NCI-H128 (cell line): ENCODE data around the gene MLX.

ENCODE experiments used
- DNase-seq: peaks from one replicate; lab custom pipeline; 2025; ENCODE audit not compliant: unreplicated experiment; lab: John Stamatoyannopoulos, UW

MLX gene, protein sequence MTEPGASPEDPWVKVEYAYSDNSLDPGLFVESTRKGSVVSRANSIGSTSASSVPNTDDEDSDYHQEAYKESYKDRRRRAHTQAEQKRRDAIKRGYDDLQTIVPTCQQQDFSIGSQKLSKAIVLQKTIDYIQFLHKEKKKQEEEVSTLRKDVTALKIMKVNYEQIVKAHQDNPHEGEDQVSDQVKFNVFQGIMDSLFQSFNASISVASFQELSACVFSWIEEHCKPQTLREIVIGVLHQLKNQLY

DNA sequence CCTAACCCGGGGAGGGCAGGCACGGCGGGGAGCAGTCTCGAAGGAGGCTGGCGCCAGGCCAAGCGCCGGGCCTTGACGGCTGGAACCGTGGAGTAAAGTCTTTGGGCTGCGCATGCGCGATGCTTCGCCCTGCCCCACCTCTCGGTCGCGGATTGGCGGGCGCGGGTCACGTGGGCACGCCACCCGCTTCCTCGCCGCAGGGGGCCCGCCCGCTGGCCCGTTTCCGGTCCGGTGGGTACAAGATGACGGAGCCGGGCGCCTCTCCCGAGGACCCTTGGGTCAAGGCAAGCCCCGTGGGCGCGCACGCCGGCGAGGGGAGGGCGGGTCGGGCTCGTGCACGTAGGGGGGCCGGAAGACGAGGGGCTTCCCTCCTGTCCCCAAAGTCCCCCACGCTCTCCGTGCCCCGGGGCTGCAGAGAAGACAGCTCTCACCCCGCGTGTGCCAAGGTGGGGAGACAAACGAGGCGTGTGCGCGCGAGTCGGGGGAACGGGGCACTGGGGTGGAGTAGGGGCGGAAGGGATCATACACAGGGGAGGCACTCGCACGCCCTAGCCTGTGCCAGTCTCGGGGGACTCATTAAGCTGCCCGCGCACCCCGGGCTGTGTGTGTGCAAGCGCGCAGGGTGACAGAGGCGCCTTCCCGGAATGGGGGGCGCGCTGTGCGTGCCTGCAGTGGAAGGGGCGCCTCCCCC lies at the start of gene MLX:
Gene MLX (plus strand): TSS at position 218 of the 691 bp plus-strand sequence. CDS start 25 bp downstream, at position 243.
- DNase-seq = peak; percentile 74

DNA sequence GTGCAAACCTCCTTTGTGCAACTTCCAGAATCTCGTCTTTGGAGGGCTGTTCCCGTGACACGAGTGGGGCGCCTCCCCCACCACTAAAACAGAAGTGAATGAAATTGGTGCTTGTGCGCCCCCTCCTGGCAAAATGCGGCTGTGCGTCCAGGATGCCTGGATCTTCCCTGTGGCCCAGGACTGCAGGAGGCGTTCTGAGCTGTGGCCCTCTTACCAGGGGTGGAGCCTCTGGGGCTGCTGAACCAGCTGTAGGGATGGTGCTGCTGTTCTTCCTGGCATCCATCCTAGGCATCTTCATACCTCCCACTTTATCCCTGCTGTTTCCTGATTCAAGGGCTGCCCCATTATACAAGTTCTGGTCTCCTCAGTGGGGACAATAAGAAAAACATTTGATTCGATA lies 49.4 kb upstream of the MLX start:
- DNase-seq = peak; percentile 1

DNA sequence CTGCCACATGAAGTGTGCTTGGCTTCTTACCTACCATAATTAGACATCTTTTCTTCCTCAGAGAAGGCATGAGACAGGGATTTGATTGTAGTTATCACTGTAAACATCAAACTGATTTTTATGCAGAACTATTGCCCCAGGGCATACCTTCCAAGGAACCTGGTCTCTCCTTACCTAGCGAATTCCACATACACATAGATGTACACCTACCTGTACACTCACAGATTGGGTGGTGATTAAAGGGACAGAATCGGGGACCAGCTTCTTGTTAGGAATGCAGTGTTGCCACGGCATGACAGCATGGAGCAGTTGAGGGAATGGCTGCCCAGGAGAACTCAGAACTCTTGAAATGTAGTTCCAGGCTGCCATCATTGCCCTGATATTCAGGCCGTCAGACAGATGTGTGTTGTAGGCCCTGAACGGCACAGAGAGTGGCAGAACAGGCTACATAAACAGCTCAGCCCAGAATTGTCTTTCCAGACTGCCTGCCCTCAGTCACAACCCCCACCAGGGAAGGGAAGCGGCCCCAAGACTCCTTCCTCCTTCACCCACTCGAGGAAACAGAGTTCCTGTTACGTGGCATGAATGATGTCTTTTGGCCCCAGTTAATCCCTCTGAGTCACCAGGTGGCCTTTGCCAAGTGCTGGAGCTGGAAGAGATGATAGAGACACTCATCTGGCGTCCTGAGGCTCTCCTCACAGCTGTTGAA lies 48.7 kb upstream of the MLX start:
- no peak for DNase-seq

DNA sequence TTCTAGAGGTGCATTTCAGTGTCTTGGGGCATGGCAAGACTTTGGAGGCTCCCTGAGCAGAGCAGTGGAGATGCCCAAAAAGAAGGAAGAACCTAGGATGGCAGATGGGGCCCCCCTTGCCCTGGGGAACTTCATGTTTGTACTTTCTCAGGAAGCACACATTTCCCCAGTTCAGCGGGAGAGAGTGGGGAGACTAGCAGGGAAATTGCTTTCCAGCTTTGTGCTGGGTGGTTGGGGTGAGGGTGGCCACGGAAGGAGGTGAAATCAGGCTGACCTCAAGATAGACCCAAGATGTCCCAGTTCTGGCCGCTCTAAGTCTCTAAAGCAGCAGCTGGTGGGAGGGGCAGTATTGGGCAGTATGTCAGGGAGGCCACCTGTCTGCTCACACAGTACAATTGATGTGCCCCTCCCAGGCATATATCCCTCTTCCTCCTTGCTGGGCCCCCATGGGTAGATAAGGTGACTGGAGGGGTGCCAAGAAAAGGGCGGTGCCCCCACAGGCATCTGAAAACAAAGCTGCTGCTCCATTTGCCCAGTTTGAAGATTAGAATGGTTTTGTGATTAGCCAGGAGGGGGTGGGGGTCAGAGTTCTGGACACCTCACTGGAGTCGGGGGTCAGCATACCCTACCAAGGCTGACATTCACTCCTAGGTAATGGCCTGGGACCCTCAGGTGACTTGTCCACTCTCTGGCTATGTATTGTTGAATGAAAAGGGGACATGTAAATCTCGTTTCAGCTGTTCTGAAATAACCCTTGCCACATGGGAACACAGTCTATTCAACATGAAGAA lies 48.0 kb upstream of the MLX start:
- DNase-seq = no peak

DNA sequence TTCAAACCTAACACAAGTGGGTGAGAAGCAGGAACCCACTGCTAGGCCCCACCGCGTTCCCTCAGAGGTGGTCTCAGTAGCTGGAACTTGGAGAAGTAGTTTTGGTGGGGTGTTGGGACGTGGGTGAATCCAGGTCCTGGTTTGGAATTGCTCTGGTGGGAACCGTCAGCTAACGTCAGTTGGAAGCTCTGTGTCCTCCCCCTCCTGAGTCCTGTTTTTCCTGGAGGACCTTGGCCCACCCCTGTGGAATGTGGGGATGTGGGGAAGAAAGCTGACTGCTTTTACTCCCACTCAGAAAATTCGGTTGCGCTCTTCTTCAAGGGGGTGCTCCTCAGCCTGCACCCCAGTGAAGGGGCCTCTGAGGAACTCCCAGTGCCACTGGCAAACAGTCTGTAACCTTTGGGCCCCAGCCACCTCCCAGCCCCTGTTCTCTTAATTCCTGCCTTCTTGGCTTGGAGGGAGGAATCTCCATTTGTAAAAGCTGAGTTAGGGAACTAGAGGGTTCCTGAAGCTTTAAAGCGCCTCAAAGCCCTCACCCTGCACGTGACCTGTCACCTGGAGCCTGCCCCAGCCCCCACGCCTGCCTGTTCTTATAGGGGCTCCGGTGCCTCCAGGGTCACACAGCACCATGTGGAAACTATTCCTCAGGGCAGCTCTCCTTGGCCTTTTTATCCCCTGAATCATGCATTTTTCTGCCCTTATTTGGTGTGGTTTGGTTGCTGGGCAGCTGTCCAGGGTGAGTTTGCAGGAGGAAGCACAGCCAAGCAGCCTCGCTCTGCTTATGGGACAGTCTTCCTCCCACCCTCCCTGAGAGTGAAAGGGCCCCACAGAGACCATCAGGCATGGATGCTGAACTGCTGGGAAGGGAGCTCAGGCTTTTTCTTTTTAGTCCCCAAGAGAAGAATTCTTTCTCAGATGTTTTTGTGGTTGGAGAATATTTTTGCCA lies 47.1 kb upstream of the MLX start:
- DNase-seq = no peak

DNA sequence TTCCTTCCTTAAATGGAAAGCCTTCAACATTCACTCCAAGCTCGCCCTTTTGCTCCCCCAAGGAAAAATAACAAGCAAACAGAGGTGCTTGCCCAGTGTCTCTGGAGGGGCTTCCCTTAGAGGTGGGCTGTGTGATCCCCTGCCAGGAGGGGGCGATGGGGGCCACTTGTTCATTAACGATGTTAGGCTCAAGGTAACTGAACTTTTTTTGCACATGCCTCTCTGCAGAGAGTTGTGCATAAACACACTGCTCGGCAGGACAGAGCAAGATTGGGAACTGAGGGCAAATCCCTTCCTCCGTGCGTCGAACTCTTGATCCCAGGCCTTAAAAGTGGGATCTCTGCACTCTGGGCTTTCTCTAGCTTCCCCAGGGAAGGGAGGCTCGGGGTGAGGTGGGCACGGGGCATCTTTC lies 46.4 kb upstream of the MLX start:
- DNase-seq = no peak

DNA sequence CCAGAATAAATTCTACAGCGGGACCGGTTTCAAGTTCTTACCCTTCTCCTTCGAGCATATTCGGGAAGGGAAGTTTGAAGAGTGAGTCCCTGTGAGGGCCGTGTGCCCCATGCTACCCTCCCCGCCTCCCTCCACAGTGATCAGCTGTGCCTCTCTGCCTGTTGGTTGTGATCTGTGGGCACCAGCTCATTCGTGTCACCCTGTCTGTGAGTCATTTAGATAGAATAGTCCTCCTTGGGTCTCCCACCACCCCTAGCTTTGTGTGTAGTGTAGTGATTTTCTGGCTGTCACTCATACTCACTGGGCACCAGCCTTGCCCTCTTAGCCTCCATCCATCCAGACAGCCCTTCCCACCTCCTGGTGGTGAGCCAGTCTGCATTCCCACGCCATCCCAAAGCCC lies 45.9 kb upstream of the MLX start:
- DNase-seq = no peak

DNA sequence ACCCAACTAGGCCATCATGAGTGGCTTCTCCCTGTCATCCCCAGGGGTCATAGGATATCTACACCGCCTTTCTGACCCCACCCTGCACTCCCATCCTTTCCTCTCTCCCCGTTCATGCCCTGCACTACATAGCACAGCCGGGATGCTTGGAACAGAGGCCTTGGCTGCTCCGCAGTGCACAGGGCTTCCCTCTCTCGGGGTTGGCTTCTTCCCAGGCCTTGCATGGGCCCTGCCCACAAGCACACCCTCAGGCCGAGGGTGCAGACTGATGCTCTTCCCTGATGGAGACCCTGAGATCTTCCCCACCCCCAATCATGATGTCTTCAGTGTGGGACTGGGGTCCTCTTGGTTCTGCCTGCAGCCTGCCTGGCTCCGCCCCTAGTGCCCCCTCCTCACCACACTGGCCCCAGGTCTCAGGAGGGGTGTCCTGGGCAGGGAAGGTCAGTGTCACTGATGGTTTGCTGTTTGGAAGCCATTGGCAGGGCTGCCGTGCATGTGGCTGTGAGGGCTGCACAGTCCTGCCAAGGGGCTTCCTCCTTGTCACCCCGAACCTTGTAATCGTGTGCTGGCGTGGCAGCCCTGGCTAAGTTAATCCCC lies 45.1 kb upstream of the MLX start:
- DNase-seq = no peak

DNA sequence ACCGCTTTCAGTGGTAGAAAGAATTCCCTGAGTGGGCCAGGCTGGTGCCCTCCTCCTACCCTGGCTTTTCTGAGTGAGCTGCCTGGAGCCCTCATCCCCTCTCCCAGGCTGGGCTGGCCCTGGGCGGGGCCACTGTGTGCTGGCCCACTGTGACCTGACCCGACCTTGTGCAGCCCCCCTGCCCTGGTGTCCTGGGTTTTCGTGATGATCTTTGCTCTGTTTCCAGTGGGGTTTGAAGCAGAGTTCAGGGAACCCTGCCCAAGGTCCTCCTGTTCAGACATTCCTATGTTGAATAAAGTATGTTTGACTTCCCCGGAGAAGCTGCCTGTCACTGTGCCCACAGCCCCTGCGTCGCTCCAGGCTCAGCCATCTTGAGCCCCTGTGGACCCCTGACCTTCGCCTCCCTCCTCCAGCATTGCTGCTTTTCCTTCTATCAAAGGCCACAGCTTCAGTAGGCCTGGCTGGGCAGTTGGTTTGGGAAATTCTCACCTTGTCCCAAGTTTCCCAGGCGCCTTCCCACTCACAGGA lies 44.6 kb upstream of the MLX start:
- no peak for DNase-seq

DNA sequence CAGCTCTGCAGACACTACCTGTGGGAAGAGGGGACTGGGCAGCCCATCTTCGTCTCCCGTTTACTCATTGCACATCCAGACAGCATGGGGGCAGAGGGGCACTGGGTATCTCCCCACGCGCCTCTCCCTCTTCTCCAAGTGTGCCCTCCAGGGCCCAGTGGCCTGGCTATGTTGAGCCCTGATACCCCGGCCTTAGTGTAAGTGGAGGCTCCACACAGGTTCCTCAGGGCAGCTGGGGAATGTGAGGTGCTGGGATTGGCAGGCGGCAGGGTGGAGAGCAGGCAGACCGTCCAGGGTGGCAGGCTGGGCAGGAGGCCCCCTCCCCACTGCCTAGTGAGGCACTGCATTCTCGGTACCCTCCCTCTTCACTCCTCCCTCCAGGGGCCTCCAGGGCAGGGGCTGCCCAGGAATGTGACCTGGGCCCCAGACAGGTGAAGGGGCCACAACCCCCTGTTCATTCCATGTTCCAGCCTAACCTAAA lies 44.1 kb upstream of the MLX start:
- no peak for DNase-seq

DNA sequence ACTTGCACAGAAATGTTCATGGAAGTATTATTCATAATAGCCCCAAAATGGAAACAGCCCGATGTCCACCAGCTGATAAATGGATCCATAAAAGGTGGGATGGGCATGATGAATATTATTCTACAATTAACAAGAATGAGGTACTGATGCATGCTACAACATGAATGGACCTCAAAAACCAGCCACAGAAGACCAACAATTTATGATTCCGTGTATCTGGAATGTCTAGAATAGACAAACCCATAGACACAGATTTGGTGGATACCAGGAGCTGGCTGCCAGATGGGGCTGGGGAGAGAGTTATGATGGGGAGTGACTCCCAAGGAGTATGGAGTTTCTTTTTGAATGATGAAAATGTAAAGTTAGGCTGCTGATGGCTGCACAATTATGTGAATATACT lies 41.7 kb upstream of the MLX start:
- no peak for DNase-seq

DNA sequence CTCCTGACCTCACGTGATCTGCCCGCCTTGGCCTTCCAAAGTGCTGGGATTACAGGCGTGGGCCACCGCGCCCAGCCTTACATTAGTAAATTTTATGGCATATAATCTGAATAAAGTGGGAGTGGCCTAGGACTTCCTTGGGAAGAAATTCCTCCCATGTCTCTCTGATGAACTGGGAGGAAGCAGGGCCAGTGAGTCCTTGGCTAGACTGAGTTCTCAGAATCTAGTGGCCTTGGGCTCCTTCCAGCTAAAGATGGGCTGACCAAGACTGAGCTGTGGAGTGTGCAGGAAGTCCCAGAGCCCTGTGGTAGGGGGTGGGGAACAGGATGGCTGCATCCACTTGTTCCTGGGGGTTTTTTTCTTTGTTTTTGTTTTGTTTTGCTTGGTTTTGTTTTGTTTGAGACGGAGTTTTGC lies 40.9 kb upstream of the MLX start:
- no peak for DNase-seq

DNA sequence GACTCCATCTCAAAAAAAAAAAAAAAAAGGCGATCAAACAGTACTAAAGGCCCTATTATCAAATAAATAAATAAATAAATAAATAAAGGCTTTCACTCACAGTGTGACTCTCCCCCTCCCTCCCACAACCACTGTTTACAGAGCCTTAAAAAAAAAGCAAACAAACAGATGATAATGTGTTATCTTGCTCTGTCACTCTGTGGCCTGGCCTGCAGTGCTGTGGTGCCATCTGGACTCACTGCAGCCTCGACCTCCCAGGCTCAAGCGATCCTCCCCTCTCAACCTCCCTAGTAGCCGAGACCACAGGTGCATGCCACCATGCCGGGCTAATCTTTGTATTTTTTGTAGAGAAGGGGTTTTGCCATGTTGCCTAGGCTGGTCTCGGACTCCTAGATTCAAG lies 39.0 kb upstream of the MLX start:
- no peak for DNase-seq

DNA sequence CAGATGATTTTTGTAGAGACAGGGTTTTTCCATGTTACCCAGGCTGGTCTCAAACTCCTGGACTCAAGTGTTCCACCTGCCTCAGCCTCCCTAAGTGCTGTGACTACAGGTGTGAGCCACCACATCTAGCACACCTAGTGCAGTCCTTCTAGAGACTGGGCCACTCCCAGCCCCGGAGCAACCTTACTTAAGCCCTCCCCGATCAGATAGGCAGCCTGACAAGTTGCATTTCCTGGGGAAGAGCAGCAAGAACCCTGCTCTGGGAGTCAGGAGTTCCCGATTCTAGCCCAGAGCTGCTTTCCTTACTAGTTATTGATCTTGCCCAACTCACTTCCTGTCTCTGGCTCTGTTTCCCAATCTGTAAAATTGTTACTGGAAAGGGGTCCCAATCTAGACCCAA lies 37.8 kb upstream of the MLX start:
- no peak for DNase-seq

DNA sequence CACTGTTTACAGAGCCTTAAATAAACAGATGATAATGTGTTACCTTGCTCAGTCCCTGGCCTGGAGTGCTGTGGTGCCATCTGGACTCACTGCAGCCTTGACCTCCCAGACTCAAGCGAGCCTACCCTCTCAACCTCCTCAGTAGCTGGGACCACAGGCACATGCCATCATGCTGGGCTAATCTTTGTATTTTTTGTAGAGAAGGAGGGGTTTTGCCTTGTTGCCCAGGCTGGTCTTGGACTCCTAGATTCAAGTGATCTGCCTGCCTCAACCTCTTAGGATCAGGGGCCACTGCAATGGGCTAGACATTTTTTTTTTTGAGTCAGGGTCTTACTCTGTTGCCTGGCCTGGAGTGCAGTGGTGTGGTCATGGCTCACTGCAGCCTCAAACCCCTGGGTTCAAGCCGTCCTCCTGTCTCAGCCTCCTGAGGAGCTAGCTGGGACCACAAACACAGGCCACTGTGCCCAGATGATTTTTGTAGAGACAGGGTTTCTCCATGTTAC lies 35.9 kb upstream of the MLX start:
- DNase-seq = no peak

DNA sequence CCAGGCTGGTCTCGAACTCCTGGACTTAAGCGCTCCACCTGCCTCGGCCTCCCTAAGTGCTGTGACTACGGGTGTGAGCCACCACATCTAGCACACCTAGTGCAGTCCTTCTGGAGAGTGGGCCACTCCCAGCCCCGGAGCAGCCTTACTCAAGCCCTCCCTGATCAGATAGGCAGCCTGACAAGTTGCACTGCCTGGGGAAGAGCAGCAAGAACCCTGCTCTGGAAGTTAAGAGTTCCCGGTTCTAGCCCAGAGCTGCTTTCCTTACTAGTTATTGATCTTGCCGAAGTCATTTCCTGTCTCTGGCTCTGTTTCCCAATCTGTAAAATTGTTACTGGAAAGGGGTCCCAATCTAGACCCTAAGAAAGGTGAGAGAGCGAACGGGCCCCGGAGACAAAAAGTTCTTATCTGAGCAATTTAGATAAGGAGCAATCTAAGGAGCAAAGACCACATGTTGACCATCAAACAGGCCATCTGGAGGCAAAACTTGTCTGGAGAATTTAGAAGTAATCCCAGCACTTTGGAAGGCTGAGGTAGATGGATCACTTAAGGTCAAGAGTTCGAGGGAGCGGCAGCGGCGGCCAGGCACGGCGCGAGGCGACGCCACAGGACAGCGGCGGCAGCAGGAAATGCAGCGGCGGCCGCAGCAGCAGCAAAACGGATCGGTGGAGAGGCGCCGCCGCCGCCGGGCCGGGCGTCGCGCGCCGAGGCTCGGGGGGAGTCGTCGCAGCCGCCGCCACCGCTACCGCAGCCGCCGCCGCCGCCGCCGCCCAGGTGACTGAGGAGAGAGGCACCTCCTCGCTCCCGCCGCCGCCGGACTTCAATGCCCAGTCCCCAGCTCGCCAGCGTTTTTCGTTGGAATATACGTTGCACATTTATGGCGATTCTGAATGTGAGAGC lies 35.2 kb upstream of the MLX start:
- no peak for DNase-seq

DNA sequence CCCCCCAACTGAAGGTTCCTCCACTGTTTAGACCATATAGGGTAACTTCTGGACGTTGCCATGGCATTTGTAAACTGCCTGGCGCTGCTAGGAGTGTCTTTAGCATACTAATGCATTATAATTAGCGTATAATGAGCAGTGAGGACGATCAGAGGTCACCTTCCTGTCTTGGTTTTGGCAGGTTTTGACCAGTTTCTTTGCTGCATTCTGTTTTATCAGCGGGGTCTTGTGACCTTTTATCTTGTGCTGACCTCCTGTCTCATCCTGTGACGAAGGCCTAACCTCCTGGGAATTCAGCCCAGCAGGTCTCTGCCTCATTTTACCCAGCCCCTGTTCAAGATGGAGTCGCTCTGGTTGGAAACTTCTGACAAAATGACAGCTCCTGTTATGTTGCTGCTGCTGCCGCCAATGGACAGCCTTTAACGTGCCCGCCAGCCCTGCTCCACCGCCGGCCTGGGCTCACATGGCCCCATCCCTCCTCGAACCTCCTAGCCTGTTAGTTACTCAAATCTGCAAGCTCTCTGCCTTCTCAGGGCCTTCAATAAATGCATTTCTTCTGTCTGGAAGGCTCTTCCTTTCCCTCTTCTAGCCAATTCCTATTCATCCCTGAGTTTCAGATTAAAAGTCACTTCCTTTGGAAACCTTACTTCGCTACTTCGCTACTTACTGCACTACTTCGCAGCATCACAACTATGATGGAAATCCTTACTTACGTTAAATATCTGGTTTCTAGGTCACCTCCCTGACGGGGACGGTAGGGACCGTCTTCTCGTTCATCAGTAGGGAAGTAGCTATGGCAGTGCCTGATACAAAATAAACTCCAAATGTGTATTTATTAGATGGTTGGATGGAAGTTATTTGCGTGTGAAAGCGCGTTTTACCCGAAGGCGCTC lies 31.5 kb upstream of the MLX start:
- no peak for DNase-seq

DNA sequence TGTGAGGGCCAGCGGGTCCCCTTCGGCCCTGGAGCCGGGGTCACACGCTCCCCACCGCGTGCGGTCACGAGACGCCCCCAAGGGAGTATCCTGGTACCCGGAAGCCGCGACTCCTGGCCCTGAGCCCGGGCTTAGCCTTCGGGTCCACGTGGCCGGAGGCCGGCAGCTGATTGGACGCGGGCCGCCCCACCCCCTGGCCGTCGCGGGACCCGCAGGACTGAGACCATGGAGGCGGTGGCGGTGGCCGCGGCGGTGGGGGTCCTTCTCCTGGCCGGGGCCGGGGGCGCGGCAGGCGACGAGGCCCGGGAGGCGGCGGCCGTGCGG lies 30.9 kb upstream of the MLX start, which contains the start of gene NAGLU:
Gene NAGLU (plus strand): TSS at position 194 of the 324 bp plus-strand sequence. CDS start 32 bp downstream, at position 226.
- DNase-seq = peak; percentile 39
